Activated gamma-delta T cell treated with anti-CD3 and anti-CD28 coated beads, Interleukin-2, amount 50 U/mL, for 16 hours (primary cell): Measurements from ENCODE around the gene UNK.
A peak's percentile ranks its signal among the peaks of the same experiment; 100 is the strongest.

Experiments used
- DNase-seq: peaks from one replicate; pipeline ENCODE4 v3.0.0-alpha.2; 2020; ENCODE audit warnings: low read depth

Gene UNK

GRCh38 chr17:75784473-75785015 lies at the start of gene UNK:
UNK (plus strand) TSS chr17:75784806; CDS start chr17:75784881, 75 bp downstream.
- peak; percentile 92 for DNase-seq

- no peak for DNase-seq
These were observed 48.3 kb upstream of the UNK start for GRCh38 chr17:75736173-75736835.

GRCh38 chr17:75737133-75737962 lies 47.3 kb upstream of the UNK start:
- DNase-seq = no peak

GRCh38 chr17:75738218-75738802 lies 46.3 kb upstream of the UNK start:
- DNase-seq = no peak

- no peak for DNase-seq
These were observed 45.4 kb upstream of the UNK start for GRCh38 chr17:75739174-75739573.

- DNase-seq = no peak
These were observed 44.8 kb upstream of the UNK start for GRCh38 chr17:75739801-75740200.

GRCh38 chr17:75740215-75740614 lies 44.4 kb upstream of the UNK start:
- no peak for DNase-seq

GRCh38 chr17:75740631-75741077 lies 44.0 kb upstream of the UNK start:
- no peak for DNase-seq

- DNase-seq = no peak
These were observed 42.3 kb upstream of the UNK start for GRCh38 chr17:75742337-75742736.

GRCh38 chr17:75743625-75744206 lies 40.9 kb upstream of the UNK start:
- DNase-seq = no peak

- no peak for DNase-seq
These were observed 35.9 kb upstream of the UNK start for GRCh38 chr17:75748706-75749105.

GRCh38 chr17:75749545-75750389 lies 34.8 kb upstream of the UNK start:
- peak; percentile 91 for DNase-seq

GRCh38 chr17:75750661-75751423 lies 33.8 kb upstream of the UNK start:
- no peak for DNase-seq

GRCh38 chr17:75751676-75752404 lies 32.8 kb upstream of the UNK start:
- no peak for DNase-seq

GRCh38 chr17:75752405-75752709 lies 32.2 kb upstream of the UNK start:
- DNase-seq = no peak

GRCh38 chr17:75752802-75753513 lies 31.6 kb upstream of the UNK start:
- DNase-seq = no peak

- peak; percentile 60 for DNase-seq
These were observed 30.9 kb upstream of the UNK start for GRCh38 chr17:75753514-75754377.

GRCh38 chr17:75754378-75755204 lies 30.0 kb upstream of the UNK start:
- DNase-seq = no peak
